ENCODE results near the gene PDLIM7.

PDLIM7 gene

DNA sequence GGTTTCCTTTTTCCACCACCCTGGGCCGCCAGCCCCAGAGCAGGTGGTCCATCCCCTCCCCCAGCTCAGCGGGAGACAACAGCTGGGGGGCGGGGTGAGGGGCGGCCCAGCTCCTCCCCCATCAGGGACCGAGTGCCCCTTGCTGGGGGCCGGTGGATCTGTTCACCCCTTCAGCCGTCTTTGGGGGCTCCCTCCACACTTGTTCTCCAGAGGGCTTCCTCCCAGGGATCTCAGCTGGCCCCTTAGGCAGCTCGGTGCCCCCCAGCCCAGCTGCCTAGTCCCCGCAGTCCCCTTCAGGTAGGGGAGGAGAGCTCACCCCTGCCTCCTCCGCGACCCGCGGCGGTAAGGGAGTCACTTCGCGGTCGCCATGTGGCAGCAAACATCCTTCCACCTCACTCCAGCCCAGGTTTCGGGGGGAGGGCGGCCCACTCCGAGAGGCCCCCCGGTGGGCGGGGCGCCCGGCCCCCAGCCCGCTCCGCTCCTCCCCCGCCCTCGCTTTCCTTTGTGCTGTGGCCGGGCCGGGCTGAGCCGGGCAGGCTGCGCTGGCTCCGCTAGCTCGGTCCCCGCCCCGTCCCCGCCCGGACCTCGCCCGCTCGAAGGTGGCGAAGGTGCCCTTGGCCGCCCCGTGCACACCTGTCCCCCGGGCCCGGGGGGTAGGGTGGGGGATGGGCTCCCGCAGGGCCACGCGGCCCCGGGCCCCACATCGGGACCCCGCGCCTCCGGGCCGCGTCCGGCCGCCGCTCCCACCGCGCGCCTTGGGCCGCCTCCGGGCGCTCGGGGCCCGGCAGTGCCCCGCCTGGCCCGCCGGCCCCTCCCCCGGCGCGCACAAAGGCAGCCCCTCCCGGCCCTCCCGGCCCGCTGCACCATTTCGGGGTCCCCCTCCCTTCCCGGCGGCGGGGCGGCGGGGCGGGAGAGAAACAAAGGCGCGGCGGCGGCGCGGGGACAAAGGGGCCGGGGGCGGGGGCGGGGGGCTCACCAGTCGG is 24.7 kb downstream of the PDLIM7 start:
- DNase-seq = no peak

DNA sequence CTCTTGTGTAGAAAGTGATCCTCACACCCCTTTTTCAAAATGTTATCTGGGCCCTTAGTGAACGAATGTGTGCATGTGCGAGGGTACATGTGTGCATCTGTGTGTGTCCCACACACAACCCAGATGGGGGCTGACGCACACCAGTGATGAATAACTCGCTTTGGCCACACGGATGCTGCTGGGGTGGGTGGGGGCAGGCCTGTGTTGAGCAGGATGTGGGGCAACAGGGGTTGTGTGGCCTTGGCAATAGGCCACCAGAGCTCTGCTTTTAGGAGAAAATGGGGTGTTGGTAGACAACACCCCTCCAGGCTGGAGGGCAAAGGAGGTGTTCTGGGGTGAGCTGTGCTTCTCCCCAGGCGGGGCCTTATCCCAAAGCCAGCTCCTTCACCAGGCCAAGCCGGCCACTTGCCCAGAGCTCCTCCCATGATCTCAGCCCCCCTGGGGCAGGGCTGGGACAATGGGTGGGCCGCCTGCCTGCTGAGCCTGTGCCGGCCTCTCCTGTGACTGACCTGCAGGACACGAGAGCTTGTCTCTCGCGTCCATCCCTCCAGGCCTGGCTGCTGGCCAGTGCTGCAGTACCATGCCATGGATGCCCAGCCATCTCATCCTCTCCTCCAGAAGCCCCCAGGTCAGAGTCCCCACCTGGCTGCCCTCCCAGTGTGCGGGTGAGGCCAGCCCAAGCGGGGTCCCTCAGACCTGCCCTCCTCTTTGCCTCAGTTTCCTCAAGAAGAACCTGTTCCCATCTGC is 25.6 kb downstream of the PDLIM7 start:
- DNase-seq = no peak

DNA sequence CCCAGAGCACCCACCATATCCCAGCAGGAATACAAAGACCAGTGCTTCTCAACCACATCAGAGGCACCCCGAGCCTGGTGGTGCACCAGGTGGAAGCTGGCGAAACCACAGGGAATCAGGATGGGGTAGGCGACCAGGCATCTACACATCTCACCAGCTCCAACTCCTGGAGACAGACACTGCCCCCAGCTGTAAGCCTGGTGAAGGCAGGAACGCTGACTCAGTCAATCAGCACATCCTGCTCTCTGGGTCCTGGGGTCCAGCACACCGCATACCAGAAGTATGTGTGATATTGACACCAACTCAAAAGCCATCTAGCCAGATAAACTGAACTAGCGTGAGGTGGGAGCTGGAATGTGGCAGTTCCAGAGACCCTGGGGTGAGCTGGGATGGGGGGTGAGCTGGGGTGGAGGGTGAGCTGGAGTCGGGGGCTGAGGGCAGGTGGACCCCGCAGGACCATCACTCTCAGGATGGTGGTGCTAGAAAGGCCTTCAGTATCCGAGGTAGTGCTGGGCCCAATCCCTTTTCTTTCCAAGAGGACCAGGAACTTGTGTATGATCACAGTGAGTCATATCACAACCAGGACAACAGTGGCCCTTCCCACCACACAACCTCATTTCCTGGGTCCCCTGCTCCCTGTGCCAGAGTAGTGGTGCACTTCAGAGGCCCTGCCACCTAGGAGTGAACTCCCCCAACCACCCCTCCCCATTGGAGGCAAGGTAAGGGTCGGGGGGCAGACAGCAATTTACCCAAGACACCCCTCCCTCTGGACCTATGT is 26.5 kb downstream of the PDLIM7 start:
- no peak for DNase-seq

DNA sequence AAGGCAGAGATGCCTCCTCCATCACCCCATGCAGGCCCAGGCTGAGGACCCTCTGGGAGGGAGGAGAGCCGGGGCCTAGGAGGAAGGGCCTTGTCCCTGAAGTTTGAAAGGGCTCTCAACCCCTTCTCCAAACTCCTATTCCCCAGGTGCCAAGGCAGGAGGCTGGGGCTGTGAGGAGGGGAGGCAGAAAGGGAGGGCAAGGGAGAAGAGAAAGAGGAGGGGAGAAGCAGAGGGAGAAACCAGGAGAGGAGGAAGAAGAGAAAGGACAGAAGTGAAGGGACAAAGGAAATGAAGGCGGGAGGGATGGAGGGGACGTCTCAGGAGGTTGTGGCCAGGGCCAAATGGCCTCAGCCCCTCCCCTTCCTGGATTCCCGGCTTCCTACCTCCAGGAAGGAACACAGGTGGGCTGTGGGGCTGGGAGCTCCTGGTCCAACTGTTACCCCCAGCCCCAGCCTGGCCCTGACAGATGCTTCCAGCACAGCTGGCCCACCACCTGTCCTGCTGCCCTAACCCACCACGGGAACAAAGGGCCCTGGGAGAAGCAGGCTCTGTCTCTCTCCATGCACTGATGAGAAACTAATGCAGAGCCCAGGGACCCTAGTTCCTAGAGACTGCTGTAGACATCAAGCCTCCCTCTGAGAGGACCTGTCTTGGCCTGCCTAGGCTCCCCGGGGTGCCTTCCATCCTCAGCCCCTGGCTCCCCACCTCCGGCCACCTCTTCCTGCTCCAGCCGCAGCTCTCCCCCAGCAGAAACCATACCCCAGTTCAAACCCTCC is 27.5 kb downstream of the PDLIM7 start:
- no peak for DNase-seq

DNA sequence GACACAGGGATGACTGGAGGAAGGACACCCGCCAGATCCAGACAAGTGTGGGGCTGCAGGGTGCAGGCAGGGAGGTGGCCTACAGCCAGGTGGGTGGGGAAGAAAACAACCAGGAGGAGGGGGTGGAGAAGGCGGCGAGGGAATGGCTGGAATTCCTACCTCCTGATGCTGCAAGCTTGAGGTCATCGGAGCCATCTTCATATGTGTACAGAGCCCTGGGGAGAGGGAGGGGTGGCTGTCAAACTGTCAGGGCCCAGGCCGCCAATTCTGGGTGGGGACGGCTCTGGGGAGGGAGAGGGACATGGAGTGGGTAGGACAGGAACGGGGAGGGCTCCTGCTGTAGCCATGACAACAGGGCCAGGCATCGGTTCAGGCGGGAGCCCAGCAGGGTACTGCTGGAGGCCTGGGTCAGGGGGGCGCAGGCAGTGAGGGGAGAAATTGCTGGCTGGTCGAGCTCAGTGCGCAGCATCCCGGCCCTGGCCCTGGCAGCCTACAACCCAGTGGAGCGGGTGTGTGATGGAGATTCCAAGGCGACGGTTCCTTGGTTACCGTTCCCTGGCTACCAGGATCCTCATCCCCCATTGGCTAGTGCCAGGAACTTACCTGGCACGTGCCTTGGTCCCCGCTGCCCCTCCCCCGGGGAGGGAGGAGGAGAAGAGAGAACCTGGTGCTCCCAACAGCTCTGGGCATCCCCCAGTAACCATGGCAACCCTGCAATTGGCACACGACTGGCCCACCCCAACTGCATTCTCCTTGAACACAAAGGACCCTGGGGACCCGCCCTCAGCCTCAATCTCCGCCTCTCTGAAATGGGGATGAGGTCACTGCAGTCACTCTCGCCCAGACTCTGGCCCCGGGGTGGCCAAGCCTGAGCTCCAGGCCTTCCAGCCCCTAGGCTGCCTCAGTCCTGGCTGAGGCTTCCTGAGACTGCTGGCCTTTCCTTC is 28.4 kb downstream of the PDLIM7 start:
- no peak for DNase-seq

DNA sequence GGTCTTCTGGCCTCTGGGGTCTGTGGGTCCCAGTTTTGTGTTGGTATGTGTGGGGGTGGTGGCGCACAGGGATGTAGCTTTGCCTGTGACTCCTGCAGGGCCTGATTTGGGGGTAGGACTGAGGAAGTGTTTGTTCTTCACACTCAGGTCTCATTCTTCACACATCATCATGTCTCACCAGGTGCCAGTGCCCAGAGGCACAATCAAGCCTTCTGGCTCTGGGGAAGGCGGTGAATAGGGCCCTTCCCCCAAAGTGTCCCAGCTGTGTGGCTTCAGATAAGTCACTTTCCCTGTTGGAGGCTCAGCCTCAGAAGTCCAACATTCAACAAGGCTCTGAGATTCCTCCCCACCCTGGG is 29.1 kb downstream of the PDLIM7 start:
- no peak for DNase-seq

DNA sequence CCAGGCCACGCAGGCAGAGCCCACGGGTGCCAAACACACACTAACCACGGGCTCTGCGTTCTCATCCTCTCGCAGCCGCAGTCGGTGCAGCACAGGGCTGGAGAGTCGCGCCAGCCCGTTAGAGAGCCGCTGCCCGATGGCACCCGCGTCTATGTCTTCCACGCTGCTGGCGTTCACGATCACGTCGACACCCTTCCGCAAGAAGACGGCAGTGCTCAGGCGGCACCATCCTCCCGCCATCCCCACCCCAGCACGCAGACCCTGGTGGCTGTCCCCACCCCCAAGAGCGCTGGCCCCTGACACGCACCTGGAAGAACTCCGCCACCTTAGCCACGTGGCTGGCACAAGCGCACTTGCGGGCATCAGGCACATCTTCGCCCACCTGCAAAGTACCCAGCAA is 30.0 kb downstream of the PDLIM7 start:
- no peak for DNase-seq

DNA sequence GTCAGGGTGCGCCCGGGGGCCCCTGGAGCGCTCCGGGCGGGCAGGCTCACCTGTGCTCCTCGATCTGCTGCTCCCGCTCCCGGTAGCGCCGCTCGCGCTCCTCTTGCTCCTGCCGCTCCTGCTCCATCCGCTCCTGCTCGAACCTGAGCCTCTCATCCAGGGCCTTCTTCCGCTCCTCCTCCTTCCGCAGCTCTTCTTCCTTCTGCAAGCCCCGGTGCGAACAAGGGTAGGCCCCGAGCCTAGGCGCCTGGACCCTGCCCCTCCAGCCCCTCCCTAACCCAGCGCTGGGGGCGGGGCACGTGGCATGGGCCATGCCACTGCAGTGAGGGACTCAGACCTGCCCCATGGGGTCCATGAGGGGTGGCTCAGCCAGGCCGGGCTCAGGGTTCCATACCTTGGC is 30.5 kb downstream of the PDLIM7 start:
- DNase-seq = no peak

DNA sequence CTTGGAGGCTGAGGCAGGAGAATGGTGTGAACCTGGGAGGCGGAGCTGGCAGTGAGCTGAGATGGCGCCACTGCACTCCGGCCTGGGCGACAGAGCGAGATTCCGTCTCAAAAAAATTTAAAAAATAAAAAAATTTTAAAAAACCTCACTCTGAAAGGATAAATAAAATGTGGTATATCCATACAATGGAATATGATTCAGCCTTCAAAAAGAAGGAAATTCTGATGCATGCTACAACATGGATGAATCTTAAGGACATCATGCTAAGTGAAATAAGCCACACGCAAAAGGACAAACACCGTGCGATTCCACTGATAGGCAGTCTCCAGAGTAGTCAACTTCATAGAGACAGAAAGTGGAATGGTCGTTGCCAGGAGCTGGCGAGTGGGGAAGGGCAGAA is 32.4 kb downstream of the PDLIM7 start:
- DNase-seq = no peak

DNA sequence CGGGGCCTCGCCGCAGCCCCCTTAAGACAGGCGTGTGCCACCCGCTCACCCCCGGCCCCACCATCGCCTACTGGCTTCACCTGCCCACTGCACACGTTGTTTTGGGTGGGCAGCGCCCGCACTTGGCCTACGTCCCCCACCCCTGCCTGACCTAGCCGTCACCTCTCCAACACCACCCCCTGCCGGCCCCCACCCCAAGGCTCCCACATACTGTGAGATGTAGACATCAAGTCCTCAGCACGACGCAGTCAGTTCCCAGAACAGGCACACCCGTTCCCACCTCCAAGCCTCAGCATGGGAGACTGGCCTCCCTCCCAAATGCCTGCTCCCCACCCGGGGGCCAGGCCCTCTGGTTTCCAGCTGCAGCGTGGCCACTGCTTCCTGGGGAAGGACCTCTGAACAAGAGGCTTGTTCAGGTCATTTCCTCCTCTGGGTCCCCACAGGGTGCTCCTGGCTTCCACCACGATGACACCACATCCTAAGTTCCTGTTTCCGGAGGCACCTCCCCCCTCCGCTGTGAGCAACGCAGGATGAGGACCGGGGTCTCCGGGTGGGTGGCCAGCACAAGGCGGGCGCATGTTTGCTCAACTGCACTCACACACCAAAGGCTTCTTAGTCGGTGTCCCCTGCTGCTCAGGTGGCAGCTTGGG is 35.3 kb downstream of the PDLIM7 start:
- DNase-seq = no peak

DNA sequence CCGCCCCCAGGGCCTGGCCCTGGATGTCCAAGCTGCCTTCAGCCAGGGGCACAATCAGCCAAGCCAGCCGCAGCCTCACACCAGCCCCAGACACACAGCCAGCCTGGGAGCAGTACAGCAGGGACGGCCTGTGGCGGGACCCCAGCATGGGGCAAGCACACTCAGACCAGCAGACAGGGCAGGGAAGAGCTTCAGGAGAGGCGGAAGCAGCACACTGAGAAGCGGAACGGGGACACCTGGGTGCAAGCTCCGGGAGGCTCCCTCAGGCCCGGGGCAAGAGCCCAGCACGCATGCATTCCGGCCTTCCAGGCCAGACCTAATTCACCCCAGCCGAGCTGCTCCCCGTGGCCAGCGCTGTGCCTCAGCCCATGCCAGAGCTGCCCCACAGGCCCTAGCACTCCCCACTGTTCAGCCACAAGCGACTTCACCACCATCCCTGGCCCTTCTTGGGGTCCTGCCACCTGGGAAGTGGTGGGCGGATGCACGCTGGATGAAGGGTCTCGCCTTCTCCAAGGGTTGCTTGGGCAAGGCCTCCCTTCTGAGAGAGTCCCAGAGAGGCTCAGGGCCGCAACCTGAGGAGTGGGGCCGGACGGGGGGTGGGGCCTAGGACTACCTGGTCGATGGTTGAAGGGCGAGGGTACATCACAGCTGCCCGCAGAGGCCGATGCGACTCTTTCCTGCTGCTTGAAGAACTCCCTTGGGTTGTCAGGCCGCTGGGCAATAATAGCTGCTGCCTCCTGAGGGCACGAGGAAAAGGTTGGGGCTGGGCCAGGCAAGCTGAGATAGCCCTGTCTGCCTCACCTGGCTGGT is 37.4 kb downstream of the PDLIM7 start:
- no peak for DNase-seq

DNA sequence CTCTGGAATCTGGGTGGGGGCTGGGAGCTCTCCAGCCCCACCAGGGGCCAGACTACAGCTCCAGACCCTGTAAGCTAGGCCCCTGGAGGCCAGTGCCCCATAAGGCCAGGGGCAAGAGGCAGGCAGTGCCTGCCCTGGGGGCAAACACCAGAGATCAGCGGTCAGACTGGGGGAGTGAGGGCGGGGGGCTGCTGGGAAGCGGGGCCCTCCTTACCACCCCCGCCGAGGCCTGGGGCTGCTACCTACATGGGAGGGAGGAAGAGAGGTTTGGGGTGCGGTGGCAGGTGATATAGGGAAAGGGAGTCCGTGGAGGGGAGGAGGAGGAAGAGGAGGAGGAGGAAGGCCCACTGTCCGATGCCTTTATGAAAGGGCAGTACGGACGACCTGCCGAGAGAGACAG is 38.0 kb downstream of the PDLIM7 start:
- DNase-seq = no peak

DNA sequence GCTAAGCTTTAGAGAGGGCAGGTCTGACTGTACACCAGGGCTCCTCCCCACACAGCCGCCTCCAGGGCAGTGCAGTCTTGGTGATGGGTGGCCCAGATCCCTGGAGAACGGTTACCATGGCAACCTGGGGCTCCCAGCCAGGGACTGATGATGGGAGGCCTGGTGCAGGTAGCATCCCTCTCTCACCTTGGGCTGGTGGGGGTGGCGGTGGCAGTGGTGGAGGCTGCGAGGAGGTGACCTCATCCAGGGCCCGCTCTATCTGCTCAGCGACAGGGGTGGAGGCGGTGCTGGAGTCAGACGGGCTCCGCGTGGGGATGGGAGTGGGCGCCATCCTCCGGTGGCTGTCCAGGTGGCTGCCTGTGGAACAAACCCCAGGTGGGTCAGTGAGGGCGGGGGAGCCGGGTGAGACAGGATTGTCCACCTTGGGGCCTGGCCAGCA is 38.5 kb downstream of the PDLIM7 start:
- no peak for DNase-seq

DNA sequence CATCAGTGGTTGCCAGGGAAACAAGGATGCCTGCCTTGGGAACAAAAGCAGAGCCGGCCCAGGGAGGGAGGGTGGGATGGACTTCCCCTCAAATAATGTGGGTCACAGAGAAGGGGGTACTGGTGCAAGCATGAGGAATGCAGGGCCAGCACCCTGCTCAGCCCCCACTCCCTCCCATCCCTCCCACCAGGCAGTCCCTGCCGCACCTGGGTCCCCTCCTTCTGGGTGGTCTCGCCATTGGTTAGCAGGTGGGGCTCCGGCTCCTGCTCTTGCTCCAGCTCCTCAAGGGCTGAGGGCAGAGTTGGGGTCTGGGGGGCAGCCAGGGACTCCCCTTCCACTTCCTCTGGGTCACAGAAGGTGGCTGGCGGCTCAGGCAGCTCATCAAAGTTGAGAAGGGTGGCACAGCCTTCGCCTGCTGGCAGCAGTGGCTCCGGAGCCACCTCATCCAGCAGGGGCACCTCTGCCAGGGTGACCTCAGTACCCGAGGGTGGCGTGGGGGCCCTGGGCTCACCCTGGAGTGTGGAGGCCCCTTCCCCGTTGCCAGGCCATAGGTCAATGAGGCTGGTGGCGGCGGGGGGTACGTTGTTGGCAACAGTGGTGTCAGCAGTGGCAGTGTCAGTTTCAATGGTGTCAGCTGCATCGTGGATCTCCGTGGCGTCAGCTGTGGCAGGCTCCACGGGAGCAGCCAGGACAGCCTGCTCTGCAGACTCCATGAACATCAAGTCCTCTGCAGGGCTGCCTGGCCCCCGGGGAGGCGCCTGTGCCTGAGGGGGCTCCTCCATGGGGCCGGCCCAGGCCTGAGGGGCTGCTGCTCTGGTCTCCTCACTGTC is 39.3 kb downstream of the PDLIM7 start:
- no peak for DNase-seq

DNA sequence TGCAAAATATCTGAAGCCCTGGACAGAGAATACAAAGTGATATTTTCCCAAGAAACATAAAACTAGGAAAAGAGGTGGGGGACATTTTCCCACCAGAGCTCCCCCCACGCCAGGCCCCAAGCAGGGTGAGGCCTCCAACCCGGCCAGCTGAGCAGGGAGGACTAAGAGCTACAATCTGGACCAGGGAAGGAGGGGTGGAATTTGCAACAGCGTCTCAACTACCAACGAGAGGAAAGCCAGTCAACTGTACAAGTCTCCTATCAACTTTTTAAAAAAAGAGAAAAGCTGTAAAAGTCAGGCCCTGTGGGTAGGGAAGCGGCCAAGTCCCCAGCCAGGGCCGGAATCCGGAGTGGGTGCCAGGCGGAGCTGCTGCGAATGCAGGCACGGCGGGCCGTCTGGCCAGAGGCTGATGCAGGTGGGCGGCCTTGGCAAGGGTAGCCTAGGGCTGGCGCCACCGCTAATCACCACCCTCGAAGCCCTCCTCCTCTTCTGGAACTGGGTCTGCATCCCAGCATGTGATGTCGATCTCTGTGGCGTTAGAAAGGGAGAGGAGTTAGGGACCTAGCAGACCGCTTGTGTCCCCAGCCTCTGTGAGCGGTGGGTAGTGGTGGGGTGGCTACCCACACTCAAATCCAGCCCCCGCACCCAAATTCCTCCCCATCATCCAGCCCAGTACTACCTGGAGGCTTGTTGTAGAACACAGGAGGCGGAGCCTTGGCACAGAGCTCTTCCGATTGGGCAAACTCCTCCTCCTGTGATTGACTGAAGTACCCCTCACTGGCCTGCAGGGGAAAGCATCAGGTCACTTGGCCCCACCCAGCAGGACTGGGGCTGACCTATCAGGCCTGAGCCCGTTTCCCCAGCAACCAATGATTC is 40.2 kb downstream of the PDLIM7 start:
- DNase-seq = no peak

DNA sequence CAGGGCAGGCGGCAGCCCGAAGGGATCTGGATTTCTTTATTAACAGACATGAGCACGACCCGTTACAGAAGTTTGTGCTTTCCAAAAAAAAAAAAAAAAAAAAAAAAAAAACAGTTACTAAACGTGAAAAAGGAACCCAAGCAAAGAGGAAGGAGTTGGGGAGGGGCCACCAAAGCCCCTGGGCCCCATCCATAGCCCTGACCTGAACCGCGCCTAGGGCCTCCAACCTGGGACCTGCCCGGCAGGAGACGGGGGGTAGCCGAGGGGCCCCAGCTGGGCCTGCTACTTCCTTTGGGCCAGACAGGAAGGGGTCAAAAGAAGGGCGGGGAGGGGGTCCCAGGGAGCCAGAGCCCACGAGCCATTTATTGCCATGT is 40.8 kb downstream of the PDLIM7 start:
- no peak for DNase-seq

DNA sequence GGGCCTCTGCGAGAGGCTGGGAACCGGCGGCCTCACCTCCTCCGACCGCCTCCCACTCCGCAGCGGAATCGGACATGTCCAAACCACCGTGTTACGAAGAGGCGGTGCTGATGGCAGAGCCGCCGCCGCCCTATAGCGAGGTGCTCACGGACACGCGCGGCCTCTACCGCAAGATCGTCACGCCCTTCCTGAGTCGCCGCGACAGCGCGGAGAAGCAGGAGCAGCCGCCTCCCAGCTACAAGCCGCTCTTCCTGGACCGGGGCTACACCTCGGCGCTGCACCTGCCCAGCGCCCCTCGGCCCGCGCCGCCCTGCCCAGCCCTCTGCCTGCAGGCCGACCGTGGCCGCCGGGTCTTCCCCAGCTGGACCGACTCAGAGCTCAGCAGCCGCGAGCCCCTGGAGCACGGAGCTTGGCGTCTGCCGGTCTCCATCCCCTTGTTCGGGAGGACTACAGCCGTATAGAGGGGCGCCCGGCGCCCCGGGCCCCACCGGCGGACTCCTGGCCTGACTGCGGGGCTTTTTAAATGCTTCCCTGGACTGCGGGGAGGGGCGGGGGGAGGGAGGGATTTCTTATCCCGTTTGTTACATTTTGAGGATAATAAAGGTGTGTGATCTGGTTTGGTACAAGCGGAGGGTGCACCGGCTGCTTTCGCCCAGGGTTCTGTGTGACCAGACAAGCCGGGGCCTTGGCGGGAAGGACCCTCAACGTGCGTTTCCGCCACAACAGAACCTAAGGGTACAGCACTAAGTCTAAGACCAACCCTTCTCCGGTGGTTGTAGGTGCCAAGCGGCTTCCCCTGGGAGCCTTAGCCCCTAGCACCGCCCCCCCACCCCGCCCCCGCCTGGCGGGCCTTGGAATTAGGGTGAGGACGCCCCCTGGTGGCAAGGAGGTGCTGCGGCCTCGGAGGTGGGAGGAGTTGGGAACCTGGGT is 41.5 kb downstream of the PDLIM7 start:
- DNase-seq = no peak

Data from cortex of kidney (tissue), 1 donor.